GM18868 (cell line): ENCODE results near the gene EFL1.

Experiments
- ATAC-seq: cut with Tn5 transposase; IDR thresholded peaks from one replicate; pipeline ENCODE4 v1.9.1; 2021; ENCODE audit warnings: mild to moderate bottlenecking, moderate library complexity; ENCODE audit not compliant: unreplicated experiment

EFL1 gene

GRCh38 chr15:82168296-82168695 is 94.2 kb downstream of the EFL1 start:
- ATAC-seq: no peak

GRCh38 chr15:82165948-82166376 is 96.6 kb downstream of the EFL1 start:
- peak; percentile 51 for ATAC-seq

GRCh38 chr15:82159922-82160321 is 102.6 kb downstream of the EFL1 start:
- no peak for ATAC-seq

- no peak for ATAC-seq
Measured at GRCh38 chr15:82158811-82159210, 103.7 kb downstream of the EFL1 start.

- ATAC-seq: no peak
Measured at GRCh38 chr15:82150645-82151044, 111.9 kb downstream of the EFL1 start.

- ATAC-seq: no peak
Measured at GRCh38 chr15:82146990-82147461, 115.5 kb downstream of the EFL1 start.

GRCh38 chr15:82146576-82146975 is 116.0 kb downstream of the EFL1 start:
- ATAC-seq: no peak

GRCh38 chr15:82143390-82144385 is 118.8 kb downstream of the EFL1 start:
- no peak for ATAC-seq

- no peak for ATAC-seq
Measured at GRCh38 chr15:82140886-82141285, 121.6 kb downstream of the EFL1 start.

- no peak for ATAC-seq
Measured at GRCh38 chr15:82139823-82140268, 122.7 kb downstream of the EFL1 start.

GRCh38 chr15:82138306-82138705 is 124.2 kb downstream of the EFL1 start:
- no peak for ATAC-seq

GRCh38 chr15:82137261-82137660 is 125.3 kb downstream of the EFL1 start:
- ATAC-seq: no peak

GRCh38 chr15:82136120-82136519 is 126.4 kb downstream of the EFL1 start:
- ATAC-seq: no peak

- ATAC-seq: no peak
Measured at GRCh38 chr15:82135638-82136037, 126.9 kb downstream of the EFL1 start.

GRCh38 chr15:82134461-82134860 is 128.1 kb downstream of the EFL1 start:
- ATAC-seq: no peak

GRCh38 chr15:82133251-82133650 is 129.3 kb downstream of the EFL1 start:
- no peak for ATAC-seq

- ATAC-seq: no peak
Measured at GRCh38 chr15:82132742-82133141, 129.8 kb downstream of the EFL1 start.

GRCh38 chr15:82132096-82132495 is 130.4 kb downstream of the EFL1 start:
- ATAC-seq: no peak

- ATAC-seq: no peak
Measured at GRCh38 chr15:82130248-82130647, 132.3 kb downstream of the EFL1 start.

GRCh38 chr15:82129761-82130160 is 132.8 kb downstream of the EFL1 start:
- ATAC-seq: no peak

- no peak for ATAC-seq
Measured at GRCh38 chr15:82129149-82129692, 133.3 kb downstream of the EFL1 start.
